ENCODE results near the gene PTX4.

The PTX4 gene

GRCh38 chr16:1488619-1489018 is at the start of gene PTX4:
PTX4 (minus strand) TSS chr16:1488944; CDS start chr16:1488909, 35 bp downstream.
- DNase-seq: no peak

- DNase-seq: no peak
These were observed 49.1 kb upstream of the PTX4 start for GRCh38 chr16:1537763-1538289.

- no peak for DNase-seq
These were observed 48.4 kb upstream of the PTX4 start for GRCh38 chr16:1537138-1537577.

GRCh38 chr16:1536601-1537000 is 47.9 kb upstream of the PTX4 start:
- no peak for DNase-seq

- no peak for DNase-seq
These were observed 46.9 kb upstream of the PTX4 start for GRCh38 chr16:1535391-1536291.

- no peak for DNase-seq
These were observed 45.6 kb upstream of the PTX4 start for GRCh38 chr16:1534021-1535020.

GRCh38 chr16:1533443-1533951 is 44.8 kb upstream of the PTX4 start, which contains the start of gene TMEM204:
TMEM204 (plus strand) TSS chr16:1533666; CDS start chr16:1534276, 610 bp downstream.
- no peak for DNase-seq

GRCh38 chr16:1532771-1533170 is 44.0 kb upstream of the PTX4 start:
- no peak for DNase-seq

GRCh38 chr16:1532081-1532760 is 43.5 kb upstream of the PTX4 start:
- DNase-seq: no peak

- DNase-seq: no peak
These were observed 42.8 kb upstream of the PTX4 start for GRCh38 chr16:1531638-1531910.

GRCh38 chr16:1530883-1531637 is 42.3 kb upstream of the PTX4 start:
- DNase-seq: no peak

GRCh38 chr16:1530349-1530882 is 41.7 kb upstream of the PTX4 start:
- DNase-seq: no peak

GRCh38 chr16:1528921-1529537 is 40.3 kb upstream of the PTX4 start:
- no peak for DNase-seq

- DNase-seq: no peak
These were observed 39.4 kb upstream of the PTX4 start for GRCh38 chr16:1527836-1528811.

- no peak for DNase-seq
These were observed 38.1 kb upstream of the PTX4 start for GRCh38 chr16:1526608-1527555.

- DNase-seq: no peak
These were observed 37.3 kb upstream of the PTX4 start for GRCh38 chr16:1525871-1526607.

- no peak for DNase-seq
These were observed 35.6 kb upstream of the PTX4 start for GRCh38 chr16:1524366-1524765.
